ENCODE data around the gene SNX25. TPM values are rescaled to one million over a fixed set of nuclear protein-coding genes. Genes with fewer than 3 reads are reported as not detected.

SNX25 gene
- total RNA-seq, 3 donors from 2014 or later (not counting 1 experiment from before 2014, with no cell fraction given) = 15.5 to 18.0 (median 16.6) TPM

- 57% methylated on average over 2 of the region's 5 CpGs for WGBS (ENCODE audit: insufficient coverage)
- no peaks in the 10 kb centered on the region for H3K9me3 Mint-ChIP-seq
- Histone ChIP-seq H3K4me3 (ENCODE audit: low read length) (no peak overlapping the region), H3K27ac (ENCODE audit: low read length) (no peak overlapping the region), H3K27me3 (ENCODE audit: control insufficient read depth, insufficient read depth, low read length) (no peaks in the 10 kb centered on the region), H3K36me3 (ENCODE audit: control insufficient read depth, insufficient read depth, low read length) (no peaks in the 10 kb centered on the region), H3K4me1 (ENCODE audit: control insufficient read depth, insufficient read depth, low read length) (peaks cover 14% of the 10 kb centered on the region), H3K9me3 (ENCODE audit: control insufficient read depth, insufficient read depth, low read length) (no peaks in the 10 kb centered on the region)
- H3K36me3 Mint-ChIP-seq = no peaks in the 10 kb centered on the region
- H3K27me3 Mint-ChIP-seq (ENCODE audit: low read depth in 2 of 2) = no peaks in the 10 kb centered on the region
- H3K4me3 Mint-ChIP-seq = peak overlapping the region; percentile 84
- DNase-seq = peak in 1 of 2 donors; percentile 28
- intact Hi-C loops (cut with micrococcal nuclease) = no loop called here
- ATAC-seq = no peak
- peak overlapping the region; percentile 41 to 59 for H3K27ac Mint-ChIP-seq
- H3K4me1 Mint-ChIP-seq = peaks cover 36 to 39% of the 10 kb centered on the region in 2 donors
- TF ChIP-seq CTCF (IDR thresholded peaks at IDR 0.05) = no peak
Observed at GRCh38 chr4:185211035-185211434, 1.6 kb downstream of the SNX25 start.

- Histone ChIP-seq H3K9me3 (ENCODE audit: control insufficient read depth, insufficient read depth, low read length) (no peaks in the 10 kb centered on the region), H3K4me3 (ENCODE audit: low read length) (no peak overlapping the region), H3K27me3 (ENCODE audit: control insufficient read depth, insufficient read depth, low read length) (no peaks in the 10 kb centered on the region), H3K4me1 (ENCODE audit: control insufficient read depth, insufficient read depth, low read length) (peaks cover 14% of the 10 kb centered on the region), H3K27ac (ENCODE audit: low read length) (no peak overlapping the region), H3K36me3 (ENCODE audit: control insufficient read depth, insufficient read depth, low read length) (no peaks in the 10 kb centered on the region)
- H3K36me3 Mint-ChIP-seq = no peaks in the 10 kb centered on the region
- no peaks in the 10 kb centered on the region for H3K9me3 Mint-ChIP-seq
- intact Hi-C loops (cut with micrococcal nuclease) = no loop called here
- peak overlapping the region; percentile 84 for H3K4me3 Mint-ChIP-seq
- ATAC-seq = no peak
- peak overlapping the region in 1 of 2 donors; percentile 59 for H3K27ac Mint-ChIP-seq
- peaks cover 36 to 39% of the 10 kb centered on the region in 2 donors for H3K4me1 Mint-ChIP-seq
- 89% methylated on average over 2 of the region's 2 CpGs for WGBS (ENCODE audit: insufficient coverage)
- DNase-seq = no peak
- no peak for TF ChIP-seq CTCF (IDR thresholded peaks at IDR 0.05)
- H3K27me3 Mint-ChIP-seq (ENCODE audit: low read depth in 2 of 2) = no peaks in the 10 kb centered on the region
Observed at GRCh38 chr4:185211641-185212040, 2.2 kb downstream of the SNX25 start.

- intact Hi-C loops (cut with micrococcal nuclease) = no loop called here
- Mint-ChIP-seq H3K4me1 (peaks cover 39 to 41% of the 10 kb centered on the region in 2 donors), H3K27me3 (ENCODE audit: low read depth in 2 of 2) (no peaks in the 10 kb centered on the region), H3K36me3 (no peaks in the 10 kb centered on the region), H3K4me3 (no peak overlapping the region), H3K27ac (no peak overlapping the region), H3K9me3 (no peaks in the 10 kb centered on the region)
- H3K27me3 ChIP-seq (ENCODE audit: control insufficient read depth, insufficient read depth, low read length) = no peaks in the 10 kb centered on the region
- no peak for DNase-seq
- TF ChIP-seq CTCF (IDR thresholded peaks at IDR 0.05) = no peak
- peaks cover 14% of the 10 kb centered on the region for H3K4me1 ChIP-seq (ENCODE audit: control insufficient read depth, insufficient read depth, low read length)
- 98% methylated on average over 3 of the region's 4 CpGs for WGBS (ENCODE audit: insufficient coverage)
- no peak overlapping the region for H3K27ac ChIP-seq (ENCODE audit: low read length)
- no peak overlapping the region for H3K4me3 ChIP-seq (ENCODE audit: low read length)
- no peak for ATAC-seq
- H3K9me3 ChIP-seq (ENCODE audit: control insufficient read depth, insufficient read depth, low read length) = no peaks in the 10 kb centered on the region
- H3K36me3 ChIP-seq (ENCODE audit: control insufficient read depth, insufficient read depth, low read length) = no peaks in the 10 kb centered on the region
Observed at GRCh38 chr4:185212581-185212980, 3.2 kb downstream of the SNX25 start.

GRCh38 chr4:185213877-185214276, 4.5 kb downstream of the SNX25 start:
- H3K9me3 ChIP-seq (ENCODE audit: control insufficient read depth, insufficient read depth, low read length) = no peaks in the 10 kb centered on the region
- no peaks in the 10 kb centered on the region for H3K36me3 Mint-ChIP-seq
- DNase-seq (no peak), ATAC-seq (no peak)
- H3K9me3 Mint-ChIP-seq = no peaks in the 10 kb centered on the region
- no peak overlapping the region for H3K27ac Mint-ChIP-seq
- H3K36me3 ChIP-seq (ENCODE audit: control insufficient read depth, insufficient read depth, low read length) = no peaks in the 10 kb centered on the region
- no peak overlapping the region for H3K4me3 Mint-ChIP-seq
- H3K27me3 Mint-ChIP-seq (ENCODE audit: low read depth in 2 of 2) = no peaks in the 10 kb centered on the region
- peaks cover 9% of the 10 kb centered on the region for H3K4me1 ChIP-seq (ENCODE audit: control insufficient read depth, insufficient read depth, low read length)
- intact Hi-C loops (cut with micrococcal nuclease) = no loop called here
- H3K4me1 Mint-ChIP-seq = peaks cover 34% of the 10 kb centered on the region in 2 donors
- no peak for TF ChIP-seq CTCF (IDR thresholded peaks at IDR 0.05)
- H3K27me3 ChIP-seq (ENCODE audit: control insufficient read depth, insufficient read depth, low read length) = no peaks in the 10 kb centered on the region
- H3K27ac ChIP-seq (ENCODE audit: low read length) = no peak overlapping the region
- no peak overlapping the region for H3K4me3 ChIP-seq (ENCODE audit: low read length)
- WGBS (ENCODE audit: insufficient coverage) = 24% methylated on average over 3 of the region's 4 CpGs

Measured in natural killer cell (primary cell).